Body of pancreas (tissue), 4 donors: ENCODE results near the gene LRRFIP1.

Experiments
- POLR2A ChIP-seq, 3 donors: fragments of 450-650 bp; IDR thresholded peaks; one replicate each; pipeline ENCODE4 v1.6.1; 2016; ENCODE audit warnings: antibody characterized with exemption in 3 of 3, mild to moderate bottlenecking in 2 of 3
- TF ChIP-seq, protein P1 (sequence below), 7 experiments: fragments of 450-650 bp in 4 of 7; fragments of 200-600 bp in 3 of 7; sonication (generic) in 3 of 7; IDR thresholded peaks; one replicate each; pipeline ENCODE4 v1.5.1; 2016 to 2019; ENCODE audit warnings: antibody characterized with exemption in 7 of 7

DNA sequence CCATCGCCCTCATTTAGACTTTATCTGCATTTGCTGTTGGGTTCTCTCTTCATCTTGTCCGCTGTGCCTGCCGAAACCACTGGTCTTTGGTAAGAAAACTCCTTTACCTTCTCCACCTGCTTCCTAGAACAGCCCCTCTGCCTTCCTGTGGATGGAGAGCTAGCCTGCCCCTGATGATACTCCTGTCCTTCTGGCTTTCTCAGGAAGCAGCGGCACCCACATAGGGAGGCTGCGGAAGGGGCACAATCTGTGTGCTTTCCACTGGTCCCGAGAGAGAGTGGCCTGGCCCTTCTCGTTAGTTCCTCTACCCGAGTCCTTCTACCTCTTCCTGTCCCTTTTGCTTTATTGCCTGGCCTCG lies 90.9 kb downstream of the LRRFIP1 start:
- TF ChIP-seq, protein P1, sequence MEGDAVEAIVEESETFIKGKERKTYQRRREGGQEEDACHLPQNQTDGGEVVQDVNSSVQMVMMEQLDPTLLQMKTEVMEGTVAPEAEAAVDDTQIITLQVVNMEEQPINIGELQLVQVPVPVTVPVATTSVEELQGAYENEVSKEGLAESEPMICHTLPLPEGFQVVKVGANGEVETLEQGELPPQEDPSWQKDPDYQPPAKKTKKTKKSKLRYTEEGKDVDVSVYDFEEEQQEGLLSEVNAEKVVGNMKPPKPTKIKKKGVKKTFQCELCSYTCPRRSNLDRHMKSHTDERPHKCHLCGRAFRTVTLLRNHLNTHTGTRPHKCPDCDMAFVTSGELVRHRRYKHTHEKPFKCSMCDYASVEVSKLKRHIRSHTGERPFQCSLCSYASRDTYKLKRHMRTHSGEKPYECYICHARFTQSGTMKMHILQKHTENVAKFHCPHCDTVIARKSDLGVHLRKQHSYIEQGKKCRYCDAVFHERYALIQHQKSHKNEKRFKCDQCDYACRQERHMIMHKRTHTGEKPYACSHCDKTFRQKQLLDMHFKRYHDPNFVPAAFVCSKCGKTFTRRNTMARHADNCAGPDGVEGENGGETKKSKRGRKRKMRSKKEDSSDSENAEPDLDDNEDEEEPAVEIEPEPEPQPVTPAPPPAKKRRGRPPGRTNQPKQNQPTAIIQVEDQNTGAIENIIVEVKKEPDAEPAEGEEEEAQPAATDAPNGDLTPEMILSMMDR (IDR thresholded peaks at IDR 0.05): no peak
- no peak for TF ChIP-seq POLR2A (IDR thresholded peaks at IDR 0.05)
